B cell (primary cell): ENCODE data around the gene VARS1. TPM values are rescaled to one million over a fixed set of nuclear protein-coding genes. Genes with fewer than 3 reads are reported as not detected.

Experiments
- ATAC-seq: fragments of 200-7000 bp; cut with Tn5 transposase; one replicate; pipeline ENCODE4 v1.10.0; 2021; ENCODE audit warnings: low read depth, mild to moderate bottlenecking, moderate number of reproducible peaks, moderate library complexity
- CTCF ChIA-PET: fragments of 350-600 bp; sonication (Branson Sonifier 250); formaldehyde crosslinking; loops from one replicate; lab custom pipeline; 2021; ENCODE audit warnings: antibody characterized with exemption, inconsistent platforms; lab: Charles Lee
- POLR2A ChIA-PET: fragments of 350-600 bp; sonication (Branson Sonifier 250); formaldehyde crosslinking; loops from one replicate; lab custom pipeline; 2021; ENCODE audit warnings: antibody characterized with exemption; lab: Charles Lee
- DNase-seq: peaks from one replicate; pipeline ENCODE4 v3.0.0; 2013
- H2AFZ ChIP-seq: 2 replicates; pipeline ENCODE4 v1.6.1; 2012; ENCODE audit warnings: mild to moderate bottlenecking, low read depth, low read length; ENCODE audit not compliant: insufficient read depth, poor library complexity, severe bottlenecking
- H3K27ac ChIP-seq, 2 donors: 1 replicate in 1 of 2; 2 replicates in 1 of 2; pipeline ENCODE4 v1.5.1; 2012 to 2013; ENCODE audit warnings: low read length in 2 of 2, mild to moderate bottlenecking in 2 of 2, moderate library complexity in 1 of 2
- H3K27me3 ChIP-seq, 4 experiments: fragments of 200-600 bp in 1 of 4; sonication (generic) in 1 of 4; replicated peaks in 1 of 4; 1 replicate in 2 of 4; 2 replicates in 2 of 4; pipeline versions ENCODE4 v1.6.1 to v1.7.0; 2013 to 2016; ENCODE audit warnings: low read length in 3 of 4, mild to moderate bottlenecking in 2 of 4, mixed read lengths in 1 of 4, moderate library complexity in 1 of 4; ENCODE audit not compliant: insufficient read depth in 4 of 4, control insufficient read depth in 3 of 4; ENCODE audit errors: control extremely low read depth in 1 of 4
- H3K36me3 ChIP-seq, 2 experiments: replicated peaks in 1 of 2; 1 replicate in 1 of 2; 2 replicates in 1 of 2; pipeline versions ENCODE4 v1.6.1 to v1.7.1; 2013; ENCODE audit warnings: low read length in 1 of 2; ENCODE audit not compliant: insufficient read depth in 2 of 2, control insufficient read depth in 1 of 2; ENCODE audit errors: control extremely low read depth in 1 of 2, extremely low read depth in 1 of 2
- H3K4me1 ChIP-seq, 2 donors: fragments of 200-600 bp in 1 of 2; sonication (generic) in 1 of 2; 1 replicate in 1 of 2; 2 replicates in 1 of 2; pipeline versions ENCODE4 v1.5.1 to v1.6.1; 2013 to 2017; ENCODE audit warnings: low read length in 2 of 2; ENCODE audit not compliant: control insufficient read depth in 2 of 2, insufficient read depth in 2 of 2
- H3K4me2 ChIP-seq: replicated peaks from 2 replicates; pipeline ENCODE3; 2012; ENCODE audit warnings: mild to moderate bottlenecking, low read depth, low read length; ENCODE audit not compliant: poor library complexity, severe bottlenecking
- H3K4me3 ChIP-seq, 5 experiments: fragments of 200-600 bp in 1 of 5; sonication (generic) in 1 of 5; 1 replicate in 3 of 5; 2 replicates in 2 of 5; pipeline versions ENCODE4 v1.5.1 to v1.7.0; 2011 to 2016; ENCODE audit warnings: low read length in 4 of 5, mild to moderate bottlenecking in 4 of 5, low read depth in 2 of 5, control low read depth in 1 of 5, moderate library complexity in 1 of 5; ENCODE audit not compliant: insufficient read depth in 1 of 5; ENCODE audit errors: control extremely low read depth in 1 of 5, extremely low read depth in 1 of 5
- H3K79me2 ChIP-seq: fragments of 200-600 bp; sonication (generic); one replicate; pipeline ENCODE4 v1.6.0; 2016; ENCODE audit warnings: low read length; ENCODE audit not compliant: control insufficient read depth, insufficient read depth
- H3K9ac ChIP-seq: fragments of 200-600 bp; sonication (generic); 2 replicates; pipeline ENCODE4 v1.6.1; 2017; ENCODE audit warnings: mild to moderate bottlenecking, low read length, moderate library complexity
- H3K9me3 ChIP-seq, 3 donors: one replicate each; pipeline versions ENCODE4 v1.6.1 to v1.7.1; 2013; ENCODE audit warnings: low read length in 2 of 3; ENCODE audit not compliant: control insufficient read depth in 2 of 3, insufficient read depth in 1 of 3; ENCODE audit errors: control extremely low read depth in 1 of 3
- H4K20me1 ChIP-seq: 2 replicates; pipeline ENCODE4 v1.6.0; 2012; ENCODE audit warnings: mild to moderate bottlenecking, low read length; ENCODE audit not compliant: insufficient read depth, control insufficient read depth, poor library complexity, severe bottlenecking
- H3K27ac Mint-ChIP-seq: one replicate; pipeline ENCODE4 v1.8.0; 2021; ENCODE audit warnings: mixed read lengths
- H3K27me3 Mint-ChIP-seq: one replicate; pipeline ENCODE4 v1.8.0; 2021; ENCODE audit warnings: mixed read lengths
- H3K4me1 Mint-ChIP-seq: one replicate; pipeline ENCODE4 v1.8.0; 2021; ENCODE audit warnings: mixed read lengths
- H3K4me3 Mint-ChIP-seq: one replicate; pipeline ENCODE4 v1.8.0; 2021; ENCODE audit warnings: mixed read lengths
- H3K9me3 Mint-ChIP-seq: one replicate; pipeline ENCODE4 v1.8.0; 2022; ENCODE audit warnings: mixed read lengths; ENCODE audit not compliant: insufficient read depth
- CTCF ChIP-seq: fragments of 200-600 bp; IDR thresholded peaks from one replicate; pipeline ENCODE4 v1.8.0; 2022; ENCODE audit warnings: antibody characterized with exemption, mild to moderate bottlenecking
- EZH2 ChIP-seq: IDR thresholded peaks from 2 replicates; pipeline ENCODE4 v1.6.1; 2012; ENCODE audit warnings: borderline replicate concordance, low read depth, mild to moderate bottlenecking, moderate library complexity, low read length; ENCODE audit not compliant: insufficient read depth, poor library complexity, severe bottlenecking
- WGBS: methylation state at CpG from one replicate; pipeline ENCODE4 v1.1.5; 2013; ENCODE audit warnings: missing lambda C conversion rate; ENCODE audit not compliant: insufficient coverage; 5-methylcytosine and 5-hydroxymethylcytosine counted together
- intact Hi-C: fragments of 100-400 bp; cut with micrococcal nuclease; formaldehyde crosslinking; loops from one replicate; pipeline ENCODE4 v1.10.0; 2022
- polyA plus RNA-seq: library from polyadenylated mRNA; depleted of rRNA; stranded (reverse); fragments of >200 nt; gene quantifications from 2 replicates; pipeline ENCODE4 v1.2.3, GENCODE V29; 2012
- total RNA-seq, 2 donors: library from RNA; stranded (reverse); fragments of 120-200 nt in 1 of 2; gene quantifications; 1 replicate in 1 of 2; 2 replicates in 1 of 2; pipeline versions ENCODE4 v1.2.3 to v1.2.4, GENCODE V29; 2013 to 2022

VARS1 gene
- total and polyA plus RNA-seq, 2 donors (not counting 1 experiment from before 2014, with no cell fraction given): 52.3 to 66.8 TPM

GRCh38 chr6:31836474-31837368, 41.2 kb upstream of the VARS1 start:
- Histone ChIP-seq H3K79me2 (peaks cover 40% of the 10 kb centered on the region), H3K9ac (peak overlapping the region; percentile 90), H3K36me3 (peaks cover 4 to 43% of the 10 kb centered on the region in 2 experiments), H3K9me3 (no peaks in the 10 kb centered on the region), H3K4me1 (peaks cover 36 to 58% of the 10 kb centered on the region in 2 donors), H3K27ac (peak overlapping the region; percentile 51 to 98), H3K27me3 (no peaks in the 10 kb centered on the region), H2AFZ (peak overlapping the region; percentile 90), H3K4me2 (peak overlapping the region; percentile 73), H3K4me3 (peak overlapping the region in 4 of 5 experiments; percentile 34 to 95 (median 90)), H4K20me1 (peaks cover 13% of the 10 kb centered on the region)
- ATAC-seq: no peak
- intact Hi-C loops: loop anchor here (10.0 kb wide), 1 partner anchor 138 kb away; the partner anchor contains the start of gene DXO
- Mint-ChIP-seq H3K27me3 (no peaks in the 10 kb centered on the region), H3K27ac (peak overlapping the region; percentile 95), H3K9me3 (no peaks in the 10 kb centered on the region), H3K4me3 (peak overlapping the region; percentile 87), H3K4me1 (peaks cover 44% of the 10 kb centered on the region)
- WGBS: 53% methylated on average over 4 of the region's 12 CpGs
- DNase-seq: peak; percentile 49
- ChIA-PET CTCF (interaction anchor here (0.7 to 2.4 kb wide), 3 partner anchors 26 to 238 kb away, joined by 3 to 6 read pairs (median 3); partner anchors contain the start of gene NEU1), POLR2A (interaction anchor here (0.6 to 1.2 kb wide), 4 partner anchors 20 to 257 kb away, joined by 4 to 7 read pairs (median 6); no protein-coding TSS in a partner anchor)
- TF ChIP-seq EZH2: no peak
- no peak for TF ChIP-seq CTCF
